GM19023 (cell line): ENCODE data around the gene SLC2A9.

ENCODE experiments used
- ATAC-seq: cut with Tn5 transposase; IDR thresholded peaks from one replicate; pipeline ENCODE4 v1.9.1; 2021; ENCODE audit warnings: mild to moderate bottlenecking, moderate library complexity; ENCODE audit not compliant: unreplicated experiment

The SLC2A9 gene

DNA sequence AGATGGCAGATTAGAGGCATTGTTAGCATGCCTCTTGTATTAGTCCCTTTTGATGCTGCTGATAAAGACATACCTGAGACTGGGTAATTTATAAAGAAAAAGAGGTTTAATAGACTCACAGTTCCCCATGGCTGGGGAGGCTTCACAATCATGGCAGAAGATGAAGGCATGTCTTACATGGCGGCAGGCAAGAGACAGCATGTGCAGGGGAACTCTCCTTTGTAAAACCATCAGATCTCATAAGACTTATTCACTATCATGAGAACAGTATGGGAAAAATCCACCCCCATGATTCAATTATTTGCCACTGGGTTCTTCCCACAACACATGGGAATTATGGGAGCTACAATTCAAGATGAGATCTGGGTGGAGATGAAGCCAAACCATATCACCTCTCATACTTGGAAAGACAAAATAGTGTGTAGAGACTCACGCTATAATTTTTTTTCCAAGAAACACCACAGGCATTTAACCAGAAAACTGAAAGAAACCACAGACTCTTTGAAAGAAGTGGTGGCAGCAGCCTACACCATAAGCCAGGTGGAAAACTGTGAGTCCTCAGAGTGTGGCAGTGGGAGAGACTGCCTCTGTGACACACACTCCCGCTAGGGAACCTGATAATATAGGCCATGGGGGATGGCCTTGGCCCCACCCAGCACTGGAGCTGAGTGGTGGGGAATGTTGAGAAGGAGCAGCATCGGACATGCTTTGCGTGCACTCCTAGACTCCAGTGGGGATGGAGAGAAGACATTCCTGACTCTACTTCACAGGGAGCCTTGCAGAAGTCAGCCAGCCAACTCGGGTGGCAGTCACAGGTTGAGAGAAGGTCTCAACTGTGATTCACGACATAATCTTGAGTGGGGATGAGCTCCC is 51.5 kb downstream of the SLC2A9 start:
- peak; percentile 21 for ATAC-seq

DNA sequence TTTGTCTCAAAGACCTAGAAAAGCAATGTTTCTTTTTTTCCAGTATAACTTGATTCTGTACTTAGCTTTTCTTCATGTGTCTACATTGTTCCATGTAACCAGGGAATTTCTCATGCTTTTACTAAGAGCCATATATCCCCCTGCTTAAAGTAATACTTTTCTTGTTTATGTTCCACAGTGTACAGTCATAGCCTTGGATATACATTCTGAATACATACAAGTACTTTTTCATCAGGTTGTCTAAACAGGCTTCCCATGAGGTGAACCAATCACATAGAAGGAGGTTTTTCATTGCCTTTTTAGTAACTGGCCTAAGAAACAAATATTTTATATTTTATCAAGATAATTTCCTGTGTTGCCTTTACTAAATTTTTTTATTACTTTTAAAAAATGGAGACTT is 52.8 kb downstream of the SLC2A9 start:
- ATAC-seq, result no peak

DNA sequence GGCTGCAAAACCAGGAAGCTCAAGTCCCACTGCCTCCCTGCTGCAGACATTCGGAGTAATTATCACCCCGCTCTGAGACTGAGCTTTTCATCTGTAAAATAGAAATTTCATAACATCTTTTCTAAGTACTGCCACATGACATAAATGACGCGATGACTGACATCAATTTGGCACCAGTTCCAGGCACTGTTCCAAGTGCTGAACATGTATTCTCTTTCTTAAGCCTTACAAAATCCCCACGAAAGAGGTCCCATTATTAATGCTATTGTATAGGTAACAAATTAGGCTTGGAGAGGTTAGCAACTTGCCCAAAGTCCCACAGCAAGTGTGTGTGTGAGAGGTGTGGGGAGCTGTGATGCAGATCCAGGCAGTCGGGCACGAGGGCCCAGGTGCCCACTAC is 56.4 kb downstream of the SLC2A9 start:
- no peak for ATAC-seq

DNA sequence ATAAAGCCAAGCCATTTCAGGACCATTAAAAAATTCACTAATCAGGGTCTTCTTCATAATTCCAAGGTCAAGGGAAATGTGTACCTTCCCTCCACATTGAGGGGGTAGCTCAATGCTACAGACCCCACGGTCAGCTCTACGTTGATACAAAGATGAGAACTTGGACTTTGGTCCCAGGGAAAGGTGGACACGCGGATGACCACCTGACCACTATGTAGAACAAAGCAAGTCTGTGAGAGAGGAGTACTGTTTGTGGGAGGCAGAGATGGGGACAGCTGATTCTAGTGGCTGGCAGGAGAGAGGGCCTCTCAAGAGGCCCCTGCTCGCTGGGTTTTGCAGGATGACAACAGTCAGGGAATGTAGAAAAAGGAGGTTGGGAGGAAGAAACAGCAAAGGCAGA is 58.0 kb downstream of the SLC2A9 start:
- ATAC-seq, result peak; percentile 24

DNA sequence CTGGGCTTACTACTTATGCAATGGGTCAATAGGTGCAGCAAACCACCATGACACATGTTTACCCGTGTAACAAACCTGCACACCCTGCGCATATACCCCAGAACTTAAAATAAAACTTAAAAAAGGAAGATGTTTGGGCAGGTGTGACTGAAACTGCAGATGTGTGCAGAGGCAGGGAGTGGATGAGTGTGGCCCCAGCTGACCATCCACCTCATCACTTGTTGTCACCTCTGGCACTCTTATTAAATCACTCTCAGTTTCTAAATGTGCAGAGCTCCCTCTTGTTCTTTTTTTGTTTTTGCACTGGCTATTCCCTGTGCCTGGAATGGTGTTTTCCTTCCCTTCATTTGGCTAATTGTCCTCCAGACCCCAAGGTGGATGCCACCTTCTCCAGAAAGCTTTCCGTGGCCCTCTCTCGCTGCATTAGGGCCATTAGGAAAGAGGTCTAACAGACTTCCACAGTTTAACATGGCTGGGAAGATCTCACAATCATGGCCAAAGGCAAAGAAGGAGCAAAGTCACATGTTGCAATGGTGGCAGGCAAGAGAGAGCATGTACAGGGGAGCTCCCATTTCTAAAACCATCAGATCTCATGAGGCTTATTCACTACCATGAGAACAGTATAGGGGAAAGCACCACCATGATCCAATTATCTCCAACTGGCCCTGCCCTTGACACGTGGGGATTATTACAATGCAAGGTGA is 58.5 kb downstream of the SLC2A9 start:
- peak; percentile 65 for ATAC-seq

DNA sequence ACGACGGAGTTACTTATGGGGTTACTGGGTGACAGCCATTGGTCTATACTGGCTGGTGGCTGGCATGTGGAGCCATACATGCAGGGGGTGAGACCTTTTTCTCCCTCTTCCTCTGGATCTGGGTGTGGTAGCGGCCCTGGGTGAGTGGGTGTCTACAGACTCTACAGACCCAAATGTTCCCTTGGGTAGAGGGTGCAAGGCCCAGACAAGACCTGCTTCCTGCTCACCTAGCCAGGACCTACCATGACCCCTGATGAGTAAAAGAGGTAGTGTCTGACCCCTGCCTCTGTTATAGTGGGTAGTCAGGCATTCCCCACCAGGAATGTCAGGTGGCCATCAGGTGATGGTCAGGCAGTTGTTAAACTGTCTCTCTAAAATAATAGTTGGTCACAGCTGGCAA is 66.8 kb downstream of the SLC2A9 start:
- no peak for ATAC-seq

DNA sequence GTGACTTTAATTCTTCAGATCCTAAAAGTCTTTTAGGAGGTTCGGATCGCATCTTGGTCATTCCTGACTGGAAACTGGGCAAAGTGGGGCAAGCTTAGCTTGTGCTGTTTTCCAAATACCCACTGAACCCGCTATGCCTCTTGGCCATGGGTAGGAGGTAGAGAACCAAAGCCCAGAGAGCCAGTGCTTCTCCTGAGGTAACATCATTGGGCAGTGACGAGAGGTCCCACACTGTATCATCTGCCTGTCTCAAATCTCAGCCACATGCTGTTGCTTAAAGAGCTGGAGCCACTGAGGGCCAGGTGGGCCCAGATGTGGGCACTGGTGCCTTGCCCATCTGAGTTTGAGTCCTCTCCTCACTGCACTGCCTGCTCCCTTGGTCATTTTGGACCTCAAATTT is 68.2 kb downstream of the SLC2A9 start:
- ATAC-seq, result no peak

DNA sequence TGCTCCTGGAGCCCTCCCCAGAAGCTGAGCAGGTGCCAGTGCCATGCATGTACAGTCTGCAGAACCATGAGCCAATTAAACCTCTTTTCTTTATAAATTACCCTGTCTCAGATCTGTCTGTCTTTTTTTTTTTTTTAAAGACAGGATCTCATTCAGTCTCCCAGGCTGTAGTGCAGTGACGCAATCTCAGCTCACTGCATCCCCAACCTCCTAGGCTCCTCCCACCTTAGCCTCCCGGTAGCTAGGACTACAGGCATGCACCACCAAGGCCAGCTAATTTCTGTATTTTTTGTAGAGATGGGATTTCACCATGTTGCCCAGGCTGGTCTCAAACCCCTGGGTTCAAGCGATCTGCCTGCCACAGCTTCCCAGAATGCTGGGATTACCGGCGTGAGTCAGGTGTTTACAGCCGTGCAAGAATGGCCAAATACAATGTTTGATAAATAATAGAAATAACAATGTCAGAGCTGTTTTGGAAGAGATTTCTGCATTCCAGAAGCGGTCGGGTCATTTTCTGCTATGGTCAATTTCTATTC is 68.8 kb downstream of the SLC2A9 start:
- ATAC-seq, result no peak

DNA sequence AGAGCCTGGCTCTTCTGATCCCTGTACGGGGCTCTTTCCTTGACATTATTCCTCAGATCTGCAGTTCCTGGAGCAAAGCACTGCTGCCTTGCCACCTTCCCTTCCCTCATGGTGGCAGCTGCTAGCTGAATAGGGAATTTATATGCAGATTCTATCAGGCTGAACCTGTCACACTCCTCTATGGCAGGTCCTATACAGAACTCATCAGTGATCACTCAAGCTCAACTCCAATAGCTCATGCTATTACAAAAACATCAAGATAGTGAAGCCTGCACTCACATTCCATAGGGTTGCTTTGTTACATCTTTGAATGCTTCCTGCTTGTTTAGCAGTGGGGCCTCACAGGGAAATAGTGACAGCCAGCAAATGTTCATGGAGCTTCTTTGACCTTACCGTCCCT is 71.7 kb downstream of the SLC2A9 start:
- ATAC-seq, result no peak

DNA sequence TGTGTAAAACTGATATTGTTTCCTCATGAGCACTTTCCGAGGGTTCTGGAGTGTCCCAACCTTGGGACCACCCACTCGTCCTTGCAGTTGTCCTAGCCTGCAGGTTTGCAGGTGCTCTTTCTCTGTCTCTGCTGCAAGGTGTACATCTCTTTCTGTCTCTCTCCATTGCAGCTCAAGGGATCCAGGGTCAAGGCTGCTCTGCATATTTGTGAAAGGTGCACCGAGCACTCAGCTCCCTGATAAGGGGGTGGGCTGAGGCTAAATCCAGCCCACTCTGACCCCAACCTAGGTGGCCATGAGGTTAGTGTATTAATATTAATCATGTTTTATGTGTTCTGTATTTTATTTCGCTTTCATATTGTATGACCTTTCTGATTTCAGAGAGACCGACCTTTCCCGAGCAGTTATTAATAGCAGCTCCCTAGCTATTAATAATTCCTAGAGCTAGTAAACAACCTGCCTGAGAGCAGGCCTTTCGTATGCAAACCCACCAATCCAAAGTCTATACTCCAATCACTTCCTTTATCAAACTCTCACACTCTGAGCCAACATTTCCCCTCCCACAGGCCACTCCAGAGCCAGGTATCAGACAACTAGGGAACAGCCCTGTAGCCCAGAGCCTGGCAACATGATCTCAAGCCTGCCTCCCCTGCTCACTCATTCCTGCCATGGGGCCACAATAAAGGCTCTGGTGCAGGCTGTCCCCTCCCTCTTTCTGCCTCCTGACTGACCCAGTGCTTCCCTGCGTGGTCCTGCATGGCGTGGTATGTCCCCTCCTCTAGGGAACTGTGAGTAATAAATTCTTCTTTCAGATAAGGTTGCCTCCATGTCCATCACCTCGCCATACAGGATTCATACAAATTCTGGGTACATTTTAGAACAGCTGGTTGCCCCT is 73.9 kb downstream of the SLC2A9 start:
- no peak for ATAC-seq

DNA sequence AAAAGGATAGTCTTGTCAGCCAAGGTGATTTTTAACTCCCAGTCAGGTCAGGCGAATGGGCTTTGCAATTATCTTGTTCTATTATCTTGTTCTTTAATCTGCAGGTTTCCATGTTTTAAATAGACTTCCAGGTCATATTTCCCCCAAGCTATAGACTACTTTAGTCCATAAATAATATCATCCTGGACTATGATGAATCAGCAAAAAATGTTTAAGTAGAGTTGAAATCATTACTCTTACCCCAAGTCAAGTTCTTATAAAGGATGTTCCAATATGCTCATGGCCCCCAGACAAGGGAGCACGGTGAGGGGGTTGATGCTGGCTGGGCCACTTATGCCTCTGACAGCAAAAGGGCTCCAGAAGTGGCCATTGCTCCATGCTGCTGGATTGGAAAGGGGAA is 75.1 kb downstream of the SLC2A9 start:
- ATAC-seq, result no peak

DNA sequence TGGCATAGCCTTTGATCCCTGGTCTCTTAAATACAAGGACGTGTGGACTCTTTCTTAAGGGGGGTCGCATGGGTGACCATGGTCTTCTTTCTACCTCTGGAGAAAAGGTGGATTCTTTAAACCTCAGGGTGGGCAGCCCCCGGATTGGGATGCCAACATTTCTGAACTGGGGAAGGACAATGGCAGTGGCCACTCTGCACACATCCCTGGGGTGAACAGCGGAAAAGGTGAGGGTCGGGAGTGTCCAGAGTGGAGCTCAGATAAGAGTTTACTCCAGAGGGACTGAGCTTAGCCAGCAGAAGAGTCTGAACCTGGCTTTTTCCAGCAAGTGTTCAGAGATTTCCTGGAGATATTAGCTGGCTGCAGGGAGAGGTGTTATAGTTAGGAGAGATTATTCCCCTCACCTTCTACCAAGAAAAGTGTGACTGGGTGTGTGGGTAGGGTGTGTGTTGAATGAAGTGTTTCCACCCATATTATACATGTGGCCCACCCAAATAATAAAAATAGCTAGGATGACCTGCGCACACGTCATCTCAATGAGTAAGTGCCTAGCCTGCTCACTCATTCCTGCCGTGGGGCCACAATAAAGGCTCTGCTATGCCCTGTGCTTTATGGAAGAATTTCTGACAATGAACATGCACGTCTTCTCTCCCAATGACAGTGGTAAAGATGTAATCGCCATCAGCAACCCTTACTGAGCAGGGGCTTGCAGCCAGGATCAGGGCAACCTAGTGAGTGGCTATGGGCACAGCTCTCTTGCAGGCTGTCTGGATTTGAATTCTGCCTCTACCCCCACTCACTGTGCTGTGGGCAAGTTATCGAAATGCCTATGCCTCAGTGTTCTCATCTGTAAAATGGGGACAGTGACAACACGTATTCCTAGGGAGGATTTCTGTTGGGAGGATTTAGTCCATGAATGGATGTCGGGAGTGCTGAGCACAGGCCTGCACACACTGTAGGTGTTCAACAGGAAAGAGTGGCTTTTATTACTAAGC is 76.6 kb downstream of the SLC2A9 start:
- no peak for ATAC-seq

DNA sequence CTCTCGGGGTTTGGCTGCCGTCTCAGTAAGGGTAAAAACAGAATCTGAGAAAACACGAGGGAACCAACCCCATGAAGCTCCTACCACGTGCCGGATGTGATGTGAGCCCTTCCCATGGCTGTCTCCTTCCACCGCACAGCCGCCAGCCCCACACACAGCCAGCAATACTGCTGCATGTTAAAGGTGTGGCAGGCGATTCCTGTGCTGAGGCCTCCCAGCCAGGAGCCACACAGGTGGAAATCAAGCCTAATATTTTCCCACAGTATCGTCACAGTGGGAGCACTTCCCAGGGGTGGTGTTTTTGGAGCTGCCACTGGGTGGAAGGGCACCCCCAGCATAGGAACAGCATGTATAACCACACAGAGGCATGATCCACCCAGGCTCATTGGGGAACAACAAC is 77.5 kb downstream of the SLC2A9 start:
- no peak for ATAC-seq

DNA sequence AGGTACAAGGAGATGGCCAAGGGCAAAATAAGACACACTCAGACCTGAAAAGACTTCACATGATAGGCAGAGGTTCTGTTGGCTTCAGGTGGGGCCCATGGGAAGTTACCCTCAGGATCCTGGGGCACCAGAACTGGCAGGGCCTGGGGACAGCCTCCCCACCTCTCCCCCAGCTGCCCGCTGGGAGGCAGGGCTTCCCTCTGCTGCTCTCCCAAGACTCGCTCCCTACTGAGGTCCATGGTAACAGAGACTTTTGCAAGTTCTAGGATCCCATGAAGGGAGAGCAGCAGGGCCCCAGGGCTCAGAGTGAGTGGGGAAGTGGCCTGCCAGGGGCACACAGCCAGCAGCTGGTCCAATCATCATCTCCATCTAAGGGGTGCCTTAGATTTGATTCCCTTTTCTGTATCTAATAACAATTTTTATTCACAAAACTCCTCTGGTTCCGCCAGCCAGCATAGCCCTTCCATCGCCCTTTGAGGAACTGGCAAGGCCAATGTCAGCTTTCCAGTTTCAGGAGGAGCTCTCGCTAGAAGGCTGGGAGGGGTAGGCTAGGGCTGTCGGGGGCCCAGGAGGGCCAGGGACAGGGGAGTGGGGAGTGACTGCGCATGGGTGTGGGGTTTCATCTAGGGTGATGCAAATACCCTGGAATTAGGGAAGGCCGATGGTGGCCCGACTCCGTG is 78.2 kb downstream of the SLC2A9 start:
- ATAC-seq, result no peak

DNA sequence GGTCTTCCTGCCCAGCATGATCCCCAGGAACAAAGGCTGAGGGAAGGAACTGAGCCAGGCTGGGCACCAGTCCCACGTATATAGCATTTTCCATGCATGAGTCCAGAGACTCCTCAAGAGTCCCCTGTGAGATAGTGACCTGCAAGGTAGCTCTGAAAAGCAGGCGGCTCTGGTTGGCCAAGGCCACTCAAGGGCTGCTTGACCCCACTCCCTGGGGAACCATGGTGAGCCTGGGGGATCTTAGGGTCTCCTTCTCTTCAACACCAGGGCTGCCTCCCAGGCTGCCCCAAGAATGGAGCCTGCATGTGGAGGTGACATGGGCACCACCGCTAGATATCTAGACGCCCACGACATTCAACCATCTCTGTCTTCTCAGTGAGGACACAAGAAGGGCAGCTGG is 79.2 kb downstream of the SLC2A9 start:
- no peak for ATAC-seq

DNA sequence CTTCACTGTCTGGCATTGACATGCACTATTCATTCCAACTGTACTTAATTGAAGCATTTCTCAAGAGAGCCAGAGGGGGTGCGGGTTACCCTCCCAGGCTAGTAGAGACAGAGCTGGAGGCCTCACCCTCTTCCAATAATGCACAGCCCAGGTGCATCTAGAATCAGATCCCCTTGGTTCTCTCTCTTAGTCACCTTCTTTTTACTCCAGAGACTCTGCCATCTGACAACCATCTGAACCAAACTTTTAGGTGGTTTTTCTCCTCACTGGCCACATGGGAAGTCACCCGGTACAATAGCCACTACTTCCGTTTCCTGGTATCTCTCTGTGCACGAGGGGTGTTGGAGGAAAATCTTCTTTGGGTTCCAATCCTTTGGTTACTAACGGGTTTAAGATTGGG is 81.3 kb downstream of the SLC2A9 start:
- ATAC-seq, result no peak

DNA sequence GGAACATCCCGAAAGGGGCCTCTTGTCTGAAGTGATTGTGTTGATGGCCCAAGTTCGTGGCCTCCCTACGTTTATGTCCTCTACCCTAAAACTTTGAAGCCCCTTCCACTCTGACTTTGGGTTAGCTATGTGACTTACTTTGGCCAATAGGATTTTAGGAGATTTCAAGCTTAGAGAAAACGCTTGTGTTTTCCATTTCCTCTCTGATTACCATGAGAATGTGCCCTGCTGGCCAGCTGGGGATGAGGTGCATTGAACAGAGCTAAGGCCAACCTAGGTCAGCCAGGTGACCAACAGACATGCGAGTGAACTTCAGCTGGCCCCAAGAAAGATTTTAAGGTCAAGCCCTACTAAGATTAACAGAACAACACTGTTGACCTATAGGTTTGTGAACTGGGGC is 82.4 kb downstream of the SLC2A9 start:
- ATAC-seq, result no peak

DNA sequence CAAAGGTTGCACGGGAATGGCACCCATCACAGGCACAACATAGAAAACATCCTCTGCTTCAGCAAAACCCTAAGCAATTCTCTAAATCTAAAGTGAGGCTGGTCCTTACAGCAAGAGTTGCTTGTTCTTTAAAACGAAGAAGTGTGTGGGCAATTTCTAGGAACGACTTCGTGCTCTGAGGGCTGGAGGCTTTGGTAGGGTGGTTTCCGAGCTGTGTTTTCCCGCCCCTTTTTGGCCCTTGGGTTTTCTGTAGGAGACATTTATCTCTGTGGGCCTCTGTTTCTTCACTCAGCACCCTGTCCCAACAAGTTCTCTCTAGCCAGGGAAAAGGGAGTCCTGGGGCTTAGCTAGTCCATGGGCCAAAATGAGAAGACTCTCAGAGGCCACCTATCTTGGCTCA is 84.2 kb downstream of the SLC2A9 start:
- ATAC-seq, result no peak

DNA sequence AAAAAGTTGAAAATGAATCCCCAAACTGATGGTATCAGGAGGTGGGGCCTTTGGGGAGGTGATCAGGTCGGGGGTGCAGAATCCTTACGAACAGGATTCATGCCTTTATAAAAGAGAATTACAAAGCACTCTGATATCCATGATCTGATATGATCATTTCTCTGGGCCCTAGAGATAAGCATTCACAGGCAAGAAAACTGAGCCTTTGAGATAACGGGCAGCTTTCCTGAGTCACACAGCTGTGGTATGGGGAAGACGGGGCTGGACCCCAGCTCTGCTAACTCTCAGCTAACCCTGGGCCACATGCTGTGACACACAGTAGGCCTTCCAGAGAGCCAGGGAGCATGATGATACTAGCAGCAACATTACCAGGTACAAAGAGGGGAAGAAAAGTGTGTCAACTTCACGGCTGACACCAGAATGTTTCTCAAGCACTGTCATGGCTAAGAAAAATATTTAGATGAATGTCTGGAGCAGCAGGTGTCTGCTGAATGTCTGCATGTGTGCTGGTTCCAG is 85.1 kb downstream of the SLC2A9 start:
- ATAC-seq, result no peak
